ENCODE measurements around the gene RHOV. TPM values are rescaled to one million over a fixed set of nuclear protein-coding genes. Genes with fewer than 3 reads are reported as not detected.
"Not testable (repeated sequence)": the region's sequence is repeated elsewhere in the genome, so short reads cannot be mapped to it uniquely, and the experiment has no call there.

RHOV gene
- total RNA-seq, 1 donor from 2014 or later, result 0.09 TPM

DNA sequence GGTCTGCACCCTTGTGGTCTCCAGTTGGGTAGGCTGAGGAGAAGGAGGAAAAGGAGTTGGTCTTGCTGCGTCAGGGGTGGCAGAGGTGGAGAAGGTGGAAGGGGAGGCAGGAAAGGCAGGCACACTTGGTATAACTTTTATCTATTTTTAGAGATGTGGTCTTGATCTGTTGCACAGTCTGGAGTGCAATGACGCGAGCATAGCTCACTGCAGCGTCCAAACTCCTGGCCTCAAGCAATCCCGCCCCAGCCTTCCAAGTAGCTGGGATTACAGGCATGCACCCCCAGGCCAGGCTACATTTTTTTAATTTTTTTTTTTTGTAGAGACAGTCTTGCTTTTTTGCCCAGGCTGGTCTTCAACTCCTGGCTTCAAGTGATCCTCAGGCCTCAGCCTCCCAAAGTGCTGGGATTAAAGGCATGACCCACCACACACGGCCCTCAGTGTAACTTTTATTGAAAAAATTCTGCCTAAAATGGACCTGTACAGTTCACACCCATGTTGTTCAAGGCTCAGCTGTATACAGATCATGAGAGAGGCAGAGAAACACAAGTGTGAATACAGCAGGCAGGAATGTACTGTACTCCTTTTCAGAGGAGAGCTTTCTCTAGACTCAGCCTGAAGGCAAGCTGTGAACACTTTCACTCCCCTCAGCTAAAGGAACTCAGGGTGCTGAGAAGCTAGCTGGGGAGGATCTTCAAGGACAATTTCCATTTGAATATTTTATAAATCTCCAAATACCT, 2.1 kb upstream of the RHOV start:
- intact Hi-C loops (cut with micrococcal nuclease), result no loop called here

DNA sequence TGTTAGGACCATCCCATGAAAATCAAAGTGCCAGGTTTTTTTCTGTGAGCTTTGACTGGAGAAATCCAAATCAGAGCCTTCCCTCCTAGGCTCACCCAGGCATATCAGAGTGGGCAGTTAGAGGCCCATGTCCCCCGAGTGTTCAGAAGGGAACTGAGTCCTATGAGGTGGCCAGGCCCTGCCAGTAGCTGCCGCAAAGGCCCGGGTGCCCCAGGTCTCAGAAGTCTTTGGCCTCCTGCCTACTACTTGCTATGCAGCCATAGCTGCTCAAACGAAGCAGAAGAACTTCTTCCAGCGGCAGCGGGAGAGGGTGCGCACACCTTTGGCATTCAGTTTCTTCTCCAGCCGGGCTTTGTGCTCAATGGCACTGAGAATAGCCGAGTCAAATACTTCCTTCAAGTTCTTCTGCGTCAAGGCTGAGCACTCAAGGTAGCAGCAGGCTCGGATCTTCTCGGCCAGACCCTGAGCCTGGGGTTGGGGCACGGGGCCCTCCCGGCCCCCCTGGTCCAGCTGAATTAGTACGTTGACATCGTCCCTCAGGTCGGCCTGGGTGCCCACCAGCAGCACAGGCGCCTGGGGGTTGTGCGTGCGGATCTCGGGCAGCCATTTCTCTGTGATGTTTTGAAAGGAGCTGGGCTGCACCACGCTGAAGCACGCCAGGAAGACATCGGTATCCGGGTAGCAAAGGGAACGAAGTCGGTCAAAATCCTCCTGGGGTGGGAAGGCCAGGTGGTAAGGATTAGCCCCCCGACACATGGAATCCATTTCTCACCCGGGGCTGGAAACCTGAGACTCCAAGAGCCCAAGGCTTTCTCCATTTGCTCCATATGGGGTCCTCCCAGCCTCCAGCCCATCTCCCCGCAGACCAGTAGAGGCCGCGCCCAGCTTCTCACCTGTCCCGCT, 992 bp downstream of the RHOV start:
- intact Hi-C loops (cut with micrococcal nuclease), result no loop called here

DNA sequence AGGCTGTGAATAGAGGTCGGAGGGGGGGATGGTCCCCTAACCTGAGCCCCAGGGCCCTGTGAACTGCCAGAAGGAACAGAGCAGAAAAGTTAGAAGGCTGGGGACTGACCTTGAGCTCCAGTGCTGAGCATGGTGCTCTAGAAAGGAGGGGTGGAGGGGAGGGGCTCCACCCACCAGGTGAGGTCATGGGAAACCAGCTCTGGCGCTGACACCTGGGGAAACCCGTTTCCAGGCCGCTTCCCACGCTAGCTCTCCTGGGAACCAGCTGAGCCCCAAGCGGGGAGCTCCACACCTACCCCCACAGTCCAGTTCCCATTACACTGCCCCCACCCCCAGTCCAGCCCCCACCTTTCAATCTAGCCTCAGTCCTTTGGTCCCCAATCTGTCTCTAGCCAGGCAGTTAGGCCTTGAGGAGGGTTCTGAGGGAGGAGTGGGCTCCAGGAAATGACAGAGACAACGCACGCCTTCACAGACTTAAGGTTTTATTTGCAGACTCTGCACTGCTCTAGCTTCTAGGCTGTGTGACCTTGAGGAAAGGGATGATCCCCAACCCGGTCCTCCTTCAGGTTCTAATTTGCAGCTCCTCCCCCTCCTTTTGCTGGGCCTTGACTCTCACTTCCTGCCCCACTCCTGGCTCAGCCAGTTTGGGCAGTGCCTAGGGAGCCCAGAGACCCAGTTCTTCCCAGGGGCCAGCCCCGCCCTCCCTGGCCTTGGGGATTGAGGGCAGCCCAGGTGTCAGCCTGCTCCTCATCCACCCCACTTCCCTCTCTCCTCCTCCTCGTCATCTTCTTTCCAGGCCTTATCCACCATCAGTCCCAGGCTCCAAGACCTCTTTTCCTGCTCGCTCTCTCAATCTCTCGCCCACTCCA, 2.1 kb downstream of the RHOV start:
- intact Hi-C loops (cut with micrococcal nuclease), result no loop called here

DNA sequence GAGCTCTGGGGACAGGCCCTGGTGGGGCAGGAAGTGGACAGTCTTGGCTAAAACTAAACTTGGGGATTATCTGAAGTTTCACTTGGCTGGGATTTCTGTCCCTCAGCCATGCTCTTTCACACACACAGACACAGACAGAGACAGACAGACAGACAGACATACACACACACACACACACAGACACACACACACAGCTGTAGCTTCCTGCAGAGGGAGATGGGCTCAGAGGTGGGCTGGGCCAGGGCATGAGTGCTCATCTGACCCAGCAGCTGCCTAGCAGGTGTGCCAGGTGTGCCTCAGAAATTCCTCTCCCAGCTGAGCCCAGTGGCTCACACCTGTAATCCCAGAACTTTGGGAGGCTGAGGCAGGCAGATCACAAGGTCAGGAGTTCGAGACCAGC, 3.3 kb downstream of the RHOV start:
- intact Hi-C loops (cut with micrococcal nuclease), result no loop called here

DNA sequence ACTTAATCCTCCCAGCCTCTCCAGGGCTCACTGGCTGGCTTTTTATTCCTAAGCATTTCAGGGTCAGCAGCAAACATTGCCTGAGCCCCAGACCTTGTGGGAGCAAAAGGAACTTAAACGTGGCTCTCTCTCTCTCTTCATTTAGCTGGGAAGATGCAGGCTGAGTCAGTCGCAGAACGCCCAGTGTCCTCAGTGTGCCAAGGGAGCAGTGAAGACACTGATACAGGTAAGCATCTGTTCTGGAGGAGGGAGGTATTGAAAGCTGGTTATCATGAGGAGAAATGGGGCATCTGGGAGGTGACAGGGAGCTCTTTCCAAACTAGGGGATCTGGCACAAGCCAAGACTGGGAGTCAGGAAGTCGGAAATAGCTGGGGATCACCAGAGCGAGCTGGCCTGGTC, 4.3 kb downstream of the RHOV start:
- intact Hi-C loops (cut with micrococcal nuclease), result no loop called here

DNA sequence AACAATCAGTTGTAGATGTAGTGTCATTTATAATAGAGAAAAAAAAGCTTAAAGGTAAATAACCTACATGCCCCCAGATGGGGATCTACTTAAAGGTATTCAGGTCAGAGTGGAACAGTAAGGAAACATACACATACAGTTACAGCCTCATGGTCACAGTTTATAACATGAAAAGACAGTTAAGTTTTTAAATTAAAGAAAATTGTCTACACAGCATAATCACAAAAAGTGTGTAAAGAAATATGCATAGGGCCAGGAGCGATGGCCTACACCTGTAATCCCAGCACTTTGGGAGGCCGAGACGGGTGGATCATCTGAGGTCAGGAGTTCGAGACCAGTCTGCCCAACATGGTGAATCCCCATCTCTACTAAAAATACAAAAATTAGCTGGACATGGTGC, 6.8 kb downstream of the RHOV start:
- intact Hi-C loops (cut with micrococcal nuclease), result no loop called here

DNA sequence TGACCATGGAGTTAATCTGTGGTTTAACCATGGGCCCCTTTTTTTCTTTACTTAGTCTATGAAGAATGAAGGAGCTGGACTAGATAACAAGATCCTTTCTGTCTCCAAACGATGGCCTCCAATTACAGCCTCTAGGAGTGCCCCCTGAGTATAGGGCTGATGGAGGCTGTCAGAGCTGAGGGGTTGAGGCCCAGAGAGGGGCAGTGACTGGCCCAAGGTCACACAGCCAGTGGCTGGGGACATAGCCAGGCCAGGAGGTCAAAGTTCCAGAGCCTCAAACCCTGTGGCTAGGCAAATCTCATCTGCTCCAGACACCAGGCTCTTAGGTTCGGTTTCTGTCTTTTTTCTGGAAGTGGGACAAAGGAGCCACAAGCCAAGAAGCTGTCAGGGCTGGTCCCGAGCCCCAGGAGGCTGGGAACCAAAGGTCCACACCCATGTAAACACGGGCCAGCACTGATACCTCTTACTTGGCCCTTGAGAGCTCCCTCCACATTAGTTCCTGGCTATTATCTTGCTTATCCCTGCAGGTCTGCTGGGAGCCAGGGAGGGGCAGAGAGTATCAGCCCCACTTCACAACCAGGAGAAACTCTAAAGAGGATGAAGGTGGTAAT, 10.3 kb downstream of the RHOV start:
- intact Hi-C loops (cut with micrococcal nuclease), result no loop called here

DNA sequence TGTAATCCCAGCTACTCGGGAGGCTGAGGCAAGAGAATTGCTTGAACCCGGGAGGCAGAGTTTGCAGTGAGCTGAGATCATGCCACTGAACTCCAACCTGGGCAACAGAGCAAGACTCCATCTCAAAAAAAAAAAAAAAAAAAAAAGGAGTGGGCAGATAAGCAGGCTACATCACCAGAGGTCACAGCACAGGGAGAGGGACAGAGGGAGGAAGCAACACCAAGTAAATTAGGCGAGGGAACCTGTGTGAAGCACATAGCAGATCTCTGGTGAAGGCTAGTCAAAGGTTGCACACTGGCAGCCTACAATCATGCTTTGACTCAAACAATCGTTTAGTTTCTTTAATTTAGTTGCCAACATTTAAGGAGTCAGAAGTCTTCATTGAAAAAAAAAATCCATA, 12.9 kb downstream of the RHOV start:
- intact Hi-C loops (cut with micrococcal nuclease), result not testable (repeated sequence)

DNA sequence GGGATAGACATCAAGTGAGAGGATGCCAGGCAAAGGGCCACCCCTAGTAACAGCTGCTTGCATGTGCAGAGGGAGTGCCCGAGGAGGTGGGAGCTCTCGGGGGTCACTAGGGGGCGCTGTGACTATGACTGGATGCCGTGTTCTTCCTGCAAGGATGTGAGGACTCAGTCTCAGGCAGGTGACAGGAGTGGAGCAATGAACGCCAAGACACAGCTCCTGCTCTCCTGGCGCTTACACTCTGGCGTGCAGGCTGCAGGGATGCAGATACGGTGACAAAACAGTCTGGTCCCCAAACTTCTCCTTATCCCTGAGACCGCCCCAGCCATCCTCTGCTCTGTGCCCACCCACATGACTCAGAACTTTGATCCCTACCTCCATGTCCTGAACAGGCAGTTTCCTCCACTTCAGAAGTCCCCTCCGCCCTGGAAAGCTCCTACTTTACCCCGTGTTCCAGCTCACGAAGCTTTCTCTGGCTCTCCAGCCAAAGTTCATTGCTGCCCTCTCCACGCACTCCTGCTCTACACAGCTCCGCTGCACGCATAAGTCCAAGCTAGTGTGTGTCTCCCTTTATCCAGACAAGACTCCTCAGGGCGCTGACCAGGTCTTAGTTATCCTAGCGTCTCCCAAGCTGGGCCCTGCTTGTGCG, 14.7 kb downstream of the RHOV start:
- intact Hi-C loops (cut with micrococcal nuclease), result loop anchor here (1.0 kb wide), 1 partner anchor 35 kb away; the partner anchor contains the start of gene VPS18

DNA sequence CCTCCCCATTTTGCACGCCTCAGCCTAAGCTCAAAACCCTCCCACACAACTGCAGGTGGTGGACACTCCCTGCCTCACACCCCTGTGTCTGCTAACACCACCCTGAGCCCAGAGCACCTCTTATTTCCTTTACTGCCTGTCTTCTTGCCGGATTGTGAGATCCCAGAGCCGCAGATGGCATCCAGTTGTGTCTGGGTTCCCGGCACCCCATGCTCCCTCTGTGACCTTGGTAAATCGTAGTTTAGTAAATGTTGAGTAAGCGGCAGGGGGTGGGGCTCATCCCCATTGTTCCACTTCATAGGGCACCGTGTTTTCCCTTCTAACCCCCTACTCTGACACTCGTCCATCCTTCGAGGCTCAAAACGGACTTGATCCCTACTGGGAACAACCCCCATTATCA, 15.3 kb downstream of the RHOV start:
- intact Hi-C loops (cut with micrococcal nuclease), result loop anchor here (1.0 kb wide), 1 partner anchor 36 kb away; the partner anchor contains the start of gene VPS18

DNA sequence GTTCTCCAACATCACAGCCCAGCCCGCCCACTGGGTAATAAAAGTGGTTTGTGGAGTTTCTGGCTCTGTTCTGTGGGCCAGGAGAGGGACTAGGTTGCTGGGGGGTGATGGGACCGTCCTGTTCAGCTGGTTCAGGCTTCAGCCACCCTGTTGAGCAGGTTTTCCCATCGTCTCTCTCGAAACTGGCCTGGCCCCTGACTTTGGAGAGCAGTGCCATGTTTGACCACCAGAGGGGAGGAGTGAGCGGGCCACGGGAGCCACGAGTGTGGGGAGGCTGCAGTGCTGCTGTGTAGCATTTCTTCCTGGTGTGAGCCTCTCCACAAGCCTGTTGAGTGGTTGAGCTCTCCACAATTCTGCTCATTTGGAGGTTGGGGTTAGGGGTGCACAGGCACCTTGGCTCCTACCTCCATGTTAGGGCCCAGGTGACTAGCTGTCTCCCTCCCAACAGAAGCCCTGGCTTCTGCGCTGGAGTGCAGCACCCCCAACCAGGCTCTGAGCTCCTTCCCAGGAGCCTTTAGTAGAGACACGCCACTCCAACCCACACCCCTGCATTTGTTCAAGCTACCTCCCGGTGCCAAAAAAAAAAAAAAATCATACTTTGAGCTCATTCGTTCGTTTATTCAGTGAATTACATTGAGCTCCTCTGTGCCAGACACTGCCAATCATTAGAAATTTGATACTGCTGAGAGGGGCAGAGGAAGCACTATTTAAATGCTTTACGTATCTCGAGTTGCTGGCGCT, 16.3 kb downstream of the RHOV start:
- intact Hi-C loops (cut with micrococcal nuclease), result no loop called here

DNA sequence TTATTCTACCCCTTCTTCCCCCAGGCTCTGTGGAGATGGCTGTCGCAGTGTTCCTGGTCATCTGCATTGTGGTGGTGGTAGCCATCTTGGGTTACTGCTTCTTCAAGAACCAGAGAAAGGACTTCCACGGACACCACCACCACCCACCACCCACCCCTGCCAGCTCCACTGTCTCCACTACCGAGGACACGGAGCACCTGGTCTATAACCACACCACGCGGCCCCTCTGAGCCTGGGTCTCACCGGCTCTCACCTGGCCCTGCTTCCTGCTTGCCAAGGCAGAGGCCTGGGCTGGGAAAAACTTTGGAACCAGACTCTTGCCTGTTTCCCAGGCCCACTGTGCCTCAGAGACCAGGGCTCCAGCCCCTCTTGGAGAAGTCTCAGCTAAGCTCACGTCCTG, 17.3 kb downstream of the RHOV start:
- intact Hi-C loops (cut with micrococcal nuclease), result no loop called here

DNA sequence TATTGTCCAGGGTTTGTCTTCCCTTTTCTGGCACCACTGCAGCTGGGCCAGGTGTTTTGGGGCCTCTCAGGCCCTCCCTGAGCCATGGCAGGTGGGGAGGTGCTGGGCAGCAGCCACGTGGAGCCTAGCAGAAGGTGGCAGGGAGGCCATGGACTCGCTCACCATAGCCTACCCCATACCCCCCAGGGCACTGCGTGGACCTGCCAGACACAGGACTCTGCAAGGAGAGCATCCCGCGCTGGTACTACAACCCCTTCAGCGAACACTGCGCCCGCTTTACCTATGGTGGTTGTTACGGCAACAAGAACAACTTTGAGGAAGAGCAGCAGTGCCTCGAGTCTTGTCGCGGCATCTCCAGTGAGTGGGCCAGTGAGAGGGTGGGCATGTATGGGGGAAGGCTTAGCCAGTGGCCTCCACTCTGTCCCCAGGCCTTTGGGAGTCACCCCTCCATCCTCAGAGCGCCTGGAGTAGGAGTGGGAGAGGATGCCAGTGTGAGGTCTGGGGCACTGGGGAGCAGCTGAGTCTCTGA, 18.3 kb downstream of the RHOV start:
- intact Hi-C loops (cut with micrococcal nuclease), result no loop called here

DNA sequence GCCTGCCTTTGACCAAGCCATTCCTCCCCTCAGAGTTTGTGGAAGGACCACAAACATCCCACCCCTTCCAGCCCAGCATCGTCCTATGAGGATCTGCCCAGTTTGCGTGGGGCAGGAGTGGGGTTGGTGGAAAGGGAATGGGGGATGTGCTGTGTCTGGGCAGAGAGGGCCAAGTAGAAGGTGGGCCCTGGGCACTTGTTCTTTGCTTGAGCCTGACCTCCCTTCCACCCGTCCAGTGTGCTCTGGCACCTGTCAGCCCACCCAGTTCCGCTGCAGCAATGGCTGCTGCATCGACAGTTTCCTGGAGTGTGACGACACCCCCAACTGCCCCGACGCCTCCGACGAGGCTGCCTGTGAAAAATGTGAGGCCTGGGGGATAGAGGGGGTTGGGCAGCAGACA, 19.9 kb downstream of the RHOV start:
- intact Hi-C loops (cut with micrococcal nuclease), result no loop called here

DNA sequence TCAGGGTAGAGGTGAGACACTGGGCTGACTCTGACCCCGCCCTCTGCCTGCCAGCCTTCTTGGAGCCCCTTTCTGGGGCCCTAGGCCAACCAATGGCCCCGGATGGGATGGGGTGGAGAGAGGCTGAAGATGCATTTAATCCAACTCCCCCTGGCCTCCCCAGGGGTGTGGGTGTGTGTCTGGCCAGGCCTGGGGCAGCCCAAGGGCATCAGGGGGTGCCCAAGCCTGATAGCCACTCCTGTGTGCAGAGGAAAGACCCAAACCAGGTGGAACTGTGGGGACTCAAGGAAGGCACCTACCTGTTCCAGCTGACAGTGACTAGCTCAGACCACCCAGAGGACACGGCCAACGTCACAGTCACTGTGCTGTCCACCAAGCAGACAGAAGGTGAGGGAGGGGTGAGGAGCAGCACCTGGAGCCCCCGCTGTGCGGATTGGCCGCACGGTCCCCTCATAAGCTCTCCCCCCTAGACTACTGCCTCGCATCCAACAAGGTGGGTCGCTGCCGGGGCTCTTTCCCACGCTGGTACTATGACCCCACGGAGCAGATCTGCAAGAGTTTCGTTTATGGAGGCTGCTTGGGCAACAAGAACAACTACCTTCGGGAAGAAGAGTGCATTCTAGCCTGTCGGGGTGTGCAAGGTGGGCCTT, 20.7 kb downstream of the RHOV start:
- intact Hi-C loops (cut with micrococcal nuclease), result no loop called here

DNA sequence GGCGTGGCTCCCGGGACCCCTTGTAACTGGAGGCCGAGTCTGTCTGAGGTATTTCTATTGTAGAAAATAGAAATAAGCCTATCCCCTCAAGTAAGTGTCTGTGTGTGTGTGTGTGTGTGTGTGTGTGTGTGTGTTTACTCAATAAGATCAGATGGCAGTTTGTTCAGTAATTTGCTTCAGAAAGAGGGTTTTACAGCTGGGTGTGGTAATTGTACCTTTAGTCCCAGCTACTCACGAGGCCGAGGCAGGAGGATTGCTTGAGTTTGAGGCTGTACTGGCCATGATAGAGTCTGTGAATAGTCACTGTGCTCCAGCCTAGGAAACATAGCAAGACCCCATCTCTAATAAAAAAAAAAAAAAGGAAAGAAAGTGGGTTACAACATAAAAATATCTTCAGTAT, 21.5 kb downstream of the RHOV start:
- intact Hi-C loops (cut with micrococcal nuclease), result no loop called here

DNA sequence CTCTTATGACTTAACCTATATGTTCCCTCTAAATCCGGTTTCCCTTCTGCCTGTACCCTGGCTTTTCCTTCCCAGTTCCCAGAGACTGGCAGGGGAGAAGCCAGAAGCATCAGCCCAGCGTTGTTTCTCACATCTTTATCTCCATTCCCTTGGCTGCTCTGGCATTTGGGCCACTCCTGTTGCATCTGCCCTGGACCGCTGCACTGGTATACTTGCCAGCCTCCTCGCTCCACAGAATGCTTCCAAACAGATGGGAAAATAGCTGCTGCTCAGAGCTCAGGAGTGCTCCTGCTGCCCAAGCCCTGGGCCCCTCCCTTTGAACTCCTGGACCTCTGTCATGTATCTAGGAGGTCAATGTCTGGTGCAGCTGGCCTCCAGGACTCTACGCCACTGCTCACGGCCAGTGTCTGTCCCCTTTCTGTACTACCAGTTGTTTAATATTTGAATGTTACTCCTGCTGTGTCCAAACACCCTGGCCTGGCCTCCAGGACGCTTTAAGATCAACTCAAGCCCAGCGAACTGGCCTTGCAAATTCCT, 23.4 kb downstream of the RHOV start:
- intact Hi-C loops (cut with micrococcal nuclease), result no loop called here

DNA sequence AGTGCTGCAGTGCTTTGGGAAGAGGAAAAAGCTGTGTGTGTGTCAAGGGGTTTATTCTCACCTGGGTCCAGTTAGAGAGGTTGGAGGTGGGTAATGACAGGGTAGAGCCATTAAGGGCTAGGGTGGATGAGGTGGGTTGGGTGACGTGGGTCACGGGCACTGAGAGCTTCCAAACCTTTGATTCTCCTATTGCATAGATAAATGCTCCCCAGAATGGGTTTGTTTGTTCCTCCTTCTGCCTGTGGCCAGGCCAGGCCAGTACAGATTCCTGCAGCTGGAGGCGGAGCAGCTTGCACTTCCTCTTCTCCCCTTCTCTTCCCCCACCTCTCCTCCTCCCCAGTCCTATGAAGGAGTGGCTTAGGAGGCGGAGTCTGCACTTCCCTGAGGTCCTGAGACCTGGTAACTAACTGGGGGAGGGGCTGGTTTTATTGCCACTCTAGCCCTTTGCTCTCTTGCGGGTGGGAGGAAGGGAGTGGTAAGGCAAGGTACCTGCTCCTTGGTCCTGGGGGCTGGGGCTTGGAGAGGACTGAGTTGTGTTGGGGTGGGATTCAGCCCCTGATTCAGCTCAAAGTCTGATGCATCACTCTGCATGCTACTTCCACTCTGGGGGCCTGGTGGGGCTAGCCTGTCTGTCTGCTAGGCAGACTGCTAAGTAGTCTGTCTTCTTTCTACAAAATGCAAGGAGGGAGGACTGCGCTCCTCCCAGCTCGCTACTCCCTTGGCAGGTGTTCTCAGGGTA, 26.6 kb downstream of the RHOV start:
- intact Hi-C loops (cut with micrococcal nuclease), result no loop called here
